ENCODE measurements around the gene GLE1. TPM values are rescaled to one million over a fixed set of nuclear protein-coding genes. Genes with fewer than 3 reads are reported as not detected.
A peak's percentile ranks its signal among the peaks of the same experiment; 100 is the strongest.

GLE1 gene
- total RNA-seq, 1 experiment from 2014 or later, result 19.0 TPM

DNA sequence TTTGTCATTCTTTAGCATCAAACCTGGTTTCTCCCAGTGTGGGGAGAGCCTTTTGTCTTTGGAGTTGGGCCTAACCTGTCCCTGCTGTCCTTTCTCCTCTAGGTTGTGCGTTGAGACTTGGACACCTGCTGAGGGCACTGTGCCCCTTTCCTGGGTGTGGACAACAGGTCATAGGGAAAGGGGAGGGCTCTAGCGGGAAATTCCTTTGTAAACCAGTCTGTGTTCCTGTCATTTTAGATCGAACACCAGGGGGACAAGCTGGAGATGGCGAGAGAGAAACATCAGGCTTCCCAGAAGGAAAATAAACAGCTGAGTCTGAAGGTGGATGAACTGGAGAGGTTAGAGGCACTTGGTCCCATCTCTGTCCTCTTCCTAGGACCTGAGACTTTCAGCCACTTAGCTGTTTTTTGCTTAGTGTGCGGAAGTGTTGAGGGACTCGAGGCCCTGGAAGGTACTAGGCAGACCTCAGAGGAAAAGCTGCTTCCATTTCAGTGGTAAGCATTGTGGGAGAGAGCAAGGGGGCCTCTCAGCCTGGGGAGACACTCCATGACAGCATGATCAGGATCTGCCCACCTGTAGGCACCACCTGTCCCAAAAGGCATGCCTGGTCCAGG is 8.6 kb upstream of the GLE1 start:
- WGBS (ENCODE audit: extremely low coverage, insufficient read length, low lambda C conversion rate), result no CpG with 5 or more reads among the region's 6 CpGs
- no peaks in the 10 kb centered on the region for H3K9me3 ChIP-seq (ENCODE audit: control insufficient read depth, low read depth, low read length)
- H3K27me3 ChIP-seq (ENCODE audit: insufficient read depth, low read length), result no peaks in the 10 kb centered on the region
- H3K9ac ChIP-seq (ENCODE audit: extremely low read depth, insufficient read length, low read length), result no peak overlapping the region
- no peak overlapping the region for H3K23ac ChIP-seq (ENCODE audit: insufficient read length, low read depth, low read length)
- H4K8ac ChIP-seq (replicated peaks; ENCODE audit: insufficient read length, low read depth, low read length), result no peak overlapping the region
- Mint-ChIP-seq H3K27me3 (ENCODE audit: low read depth) (no peaks in the 10 kb centered on the region), H3K9me3 (no peaks in the 10 kb centered on the region), H3K36me3 (ENCODE audit: insufficient read depth in 1 of 3, low read depth in 3 of 3) (peaks cover 3 to 36% (median 9%) of the 10 kb centered on the region in 3 experiments; a peak in 4 of 7 replicates), H3K4me3 (no peak overlapping the region), H3K4me1 (0 out of 4 replicates have a peak, but pooled peaks cover 0 to 2% of the 10 kb centered on the region in 2 experiments), H3K27ac (peak overlapping the region in 1 of 3 experiments; percentile 41; a peak in 2 of 7 replicates)
- no peak overlapping the region for H2BK15ac ChIP-seq (ENCODE audit: low read depth, low read length)
- no peak overlapping the region for H3K4ac ChIP-seq (ENCODE audit: low read depth, low read length)
- no peaks in the 10 kb centered on the region for H4K20me1 ChIP-seq (ENCODE audit: control insufficient read depth, insufficient read depth, insufficient read length)
- H3K79me2 ChIP-seq (ENCODE audit: insufficient read depth, low read length), result no peaks in the 10 kb centered on the region
- H3K14ac ChIP-seq (ENCODE audit: insufficient read depth, low read length), result no peak overlapping the region
- no peak overlapping the region for H4K91ac ChIP-seq (ENCODE audit: insufficient read length, low read depth, low read length)
- H3T11ph ChIP-seq (ENCODE audit: low read length), result no peak overlapping the region
- no peaks in the 10 kb centered on the region for H3K4me1 ChIP-seq (ENCODE audit: insufficient read depth, low read length)
- H2BK20ac ChIP-seq (ENCODE audit: low read depth, low read length, poor library complexity, severe bottlenecking), result no peak overlapping the region
- no peak overlapping the region for H2AK5ac ChIP-seq (ENCODE audit: insufficient read length, low read length)
- no peak overlapping the region for H3K27ac ChIP-seq (ENCODE audit: insufficient read length, low read depth, low read length)
- no peak overlapping the region for H4K5ac ChIP-seq (ENCODE audit: insufficient read length, low read depth, low read length)
- H3K79me1 ChIP-seq (ENCODE audit: insufficient read depth, low read depth, low read length, poor library complexity, severe bottlenecking), result no peaks in the 10 kb centered on the region
- H2BK5ac ChIP-seq (ENCODE audit: insufficient read length, low read length), result no peak overlapping the region
- no peaks in the 10 kb centered on the region for H3K23me2 ChIP-seq (ENCODE audit: insufficient read length, low read depth, low read length, poor library complexity, severe bottlenecking)
- no peak overlapping the region for H3K56ac ChIP-seq (ENCODE audit: insufficient read length, low read depth, low read length)
- no peak overlapping the region for H2BK12ac ChIP-seq (ENCODE audit: insufficient read length, low read depth, low read length)
- no peak overlapping the region for H2BK120ac ChIP-seq (ENCODE audit: low read depth, low read length, poor library complexity, severe bottlenecking)
- no peak; the same call in 2 of the 3 replicates for TF ChIP-seq CTCF (conservative IDR thresholded peaks at IDR 0.05)
- peak; percentile 48 for DNase-seq
- no peak overlapping the region for H2AFZ ChIP-seq (ENCODE audit: low read length)
- no peak overlapping the region for H3K18ac ChIP-seq (ENCODE audit: insufficient read length, low read depth, low read length)
- H3K4me2 ChIP-seq (ENCODE audit: insufficient read depth, insufficient read length, low read length), result no peak overlapping the region

Measured in H9 (cell line).